GM12878 (cell line): ENCODE results near the gene NCF2.

Experiments used
- NFIC ChIP-seq: IDR thresholded peaks from 2 replicates; pipeline ENCODE4 v1.6.1; 2012; ENCODE audit warnings: low read depth, mild to moderate bottlenecking, inconsistent platforms, low read length, moderate library complexity
- POLR2AphosphoS5 ChIP-seq: IDR thresholded peaks from 2 replicates; pipeline ENCODE4 v1.6.1; 2011; ENCODE audit warnings: mild to moderate bottlenecking, low read length, inconsistent platforms
- STAT1 ChIP-seq: fragments of 450-650 bp; conservative IDR thresholded peaks from 2 replicates; pipeline ENCODE4 v1.6.1; 2014; ENCODE audit warnings: antibody characterized with exemption, mild to moderate bottlenecking
- ZNF207 ChIP-seq: fragments of 450-650 bp; IDR thresholded peaks from 2 replicates; pipeline ENCODE4 v1.6.1; 2014; ENCODE audit warnings: antibody characterized with exemption, mild to moderate bottlenecking, borderline replicate concordance
- TF ChIP-seq, protein P1 (sequence below), 3 experiments: IDR thresholded peaks in 2 of 3; conservative IDR thresholded peaks in 1 of 3; 2 replicates each; pipeline ENCODE4 v1.5.1; 2011; ENCODE audit warnings: low read depth in 3 of 3, low read length in 3 of 3, mild to moderate bottlenecking in 3 of 3, control low read depth in 2 of 3, moderate library complexity in 2 of 3, inconsistent platforms in 1 of 3, mixed read lengths in 1 of 3; ENCODE audit not compliant: control insufficient read depth in 2 of 3, insufficient read depth in 1 of 3; ENCODE audit errors: extremely low read depth in 1 of 3
- TF ChIP-seq, protein P2 (sequence below): IDR thresholded peaks from 2 replicates; pipeline ENCODE4 v1.6.1; 2012; ENCODE audit warnings: mild to moderate bottlenecking, low read depth, low read length

DNA sequence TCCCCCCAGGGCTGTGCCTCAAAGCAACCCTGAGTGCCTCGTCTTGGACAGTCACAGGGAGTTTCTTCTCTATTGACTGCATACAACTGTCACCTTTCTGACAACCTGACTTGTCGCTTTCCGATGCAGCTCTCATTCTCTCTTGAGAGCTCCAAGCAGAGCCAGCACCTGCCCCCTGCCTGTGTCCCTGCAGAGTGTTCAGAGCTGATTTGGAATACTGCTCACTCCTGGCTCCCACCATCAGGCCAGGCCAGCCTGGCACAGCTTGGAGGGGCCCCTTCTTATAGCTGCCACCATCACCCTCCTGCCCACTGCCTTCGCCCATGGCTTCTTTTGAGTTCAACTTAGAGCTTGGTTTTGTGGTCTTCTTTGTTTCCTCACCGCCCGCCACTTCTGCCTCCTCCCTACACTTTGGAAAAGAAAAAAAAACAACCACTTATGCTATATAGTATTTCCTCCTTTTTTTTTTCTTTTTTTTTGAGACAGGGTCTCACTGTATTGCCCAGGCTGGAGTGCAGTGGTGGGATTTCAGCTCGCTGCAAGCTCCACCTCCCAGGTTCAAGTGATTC, 12.3 kb downstream of the NCF2 start:
- TF ChIP-seq, protein P1, sequence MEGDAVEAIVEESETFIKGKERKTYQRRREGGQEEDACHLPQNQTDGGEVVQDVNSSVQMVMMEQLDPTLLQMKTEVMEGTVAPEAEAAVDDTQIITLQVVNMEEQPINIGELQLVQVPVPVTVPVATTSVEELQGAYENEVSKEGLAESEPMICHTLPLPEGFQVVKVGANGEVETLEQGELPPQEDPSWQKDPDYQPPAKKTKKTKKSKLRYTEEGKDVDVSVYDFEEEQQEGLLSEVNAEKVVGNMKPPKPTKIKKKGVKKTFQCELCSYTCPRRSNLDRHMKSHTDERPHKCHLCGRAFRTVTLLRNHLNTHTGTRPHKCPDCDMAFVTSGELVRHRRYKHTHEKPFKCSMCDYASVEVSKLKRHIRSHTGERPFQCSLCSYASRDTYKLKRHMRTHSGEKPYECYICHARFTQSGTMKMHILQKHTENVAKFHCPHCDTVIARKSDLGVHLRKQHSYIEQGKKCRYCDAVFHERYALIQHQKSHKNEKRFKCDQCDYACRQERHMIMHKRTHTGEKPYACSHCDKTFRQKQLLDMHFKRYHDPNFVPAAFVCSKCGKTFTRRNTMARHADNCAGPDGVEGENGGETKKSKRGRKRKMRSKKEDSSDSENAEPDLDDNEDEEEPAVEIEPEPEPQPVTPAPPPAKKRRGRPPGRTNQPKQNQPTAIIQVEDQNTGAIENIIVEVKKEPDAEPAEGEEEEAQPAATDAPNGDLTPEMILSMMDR (IDR thresholded peaks at IDR 0.05 in 2 of 3, conservative IDR thresholded peaks at IDR 0.05 in 1 of 3; ENCODE audit: control insufficient read depth in 2 of 3, extremely low read depth in 1 of 3, insufficient read depth in 1 of 3, low read depth in 3 of 3, low read length in 3 of 3): no peak
- TF ChIP-seq ZNF207: no peak
- TF ChIP-seq, protein P2, sequence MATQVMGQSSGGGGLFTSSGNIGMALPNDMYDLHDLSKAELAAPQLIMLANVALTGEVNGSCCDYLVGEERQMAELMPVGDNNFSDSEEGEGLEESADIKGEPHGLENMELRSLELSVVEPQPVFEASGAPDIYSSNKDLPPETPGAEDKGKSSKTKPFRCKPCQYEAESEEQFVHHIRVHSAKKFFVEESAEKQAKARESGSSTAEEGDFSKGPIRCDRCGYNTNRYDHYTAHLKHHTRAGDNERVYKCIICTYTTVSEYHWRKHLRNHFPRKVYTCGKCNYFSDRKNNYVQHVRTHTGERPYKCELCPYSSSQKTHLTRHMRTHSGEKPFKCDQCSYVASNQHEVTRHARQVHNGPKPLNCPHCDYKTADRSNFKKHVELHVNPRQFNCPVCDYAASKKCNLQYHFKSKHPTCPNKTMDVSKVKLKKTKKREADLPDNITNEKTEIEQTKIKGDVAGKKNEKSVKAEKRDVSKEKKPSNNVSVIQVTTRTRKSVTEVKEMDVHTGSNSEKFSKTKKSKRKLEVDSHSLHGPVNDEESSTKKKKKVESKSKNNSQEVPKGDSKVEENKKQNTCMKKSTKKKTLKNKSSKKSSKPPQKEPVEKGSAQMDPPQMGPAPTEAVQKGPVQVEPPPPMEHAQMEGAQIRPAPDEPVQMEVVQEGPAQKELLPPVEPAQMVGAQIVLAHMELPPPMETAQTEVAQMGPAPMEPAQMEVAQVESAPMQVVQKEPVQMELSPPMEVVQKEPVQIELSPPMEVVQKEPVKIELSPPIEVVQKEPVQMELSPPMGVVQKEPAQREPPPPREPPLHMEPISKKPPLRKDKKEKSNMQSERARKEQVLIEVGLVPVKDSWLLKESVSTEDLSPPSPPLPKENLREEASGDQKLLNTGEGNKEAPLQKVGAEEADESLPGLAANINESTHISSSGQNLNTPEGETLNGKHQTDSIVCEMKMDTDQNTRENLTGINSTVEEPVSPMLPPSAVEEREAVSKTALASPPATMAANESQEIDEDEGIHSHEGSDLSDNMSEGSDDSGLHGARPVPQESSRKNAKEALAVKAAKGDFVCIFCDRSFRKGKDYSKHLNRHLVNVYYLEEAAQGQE: no peak
- no peak for TF ChIP-seq NFIC
- no peak for TF ChIP-seq POLR2AphosphoS5
- no peak for TF ChIP-seq STAT1
